ENCODE data around the gene REV3L.

The REV3L gene

DNA sequence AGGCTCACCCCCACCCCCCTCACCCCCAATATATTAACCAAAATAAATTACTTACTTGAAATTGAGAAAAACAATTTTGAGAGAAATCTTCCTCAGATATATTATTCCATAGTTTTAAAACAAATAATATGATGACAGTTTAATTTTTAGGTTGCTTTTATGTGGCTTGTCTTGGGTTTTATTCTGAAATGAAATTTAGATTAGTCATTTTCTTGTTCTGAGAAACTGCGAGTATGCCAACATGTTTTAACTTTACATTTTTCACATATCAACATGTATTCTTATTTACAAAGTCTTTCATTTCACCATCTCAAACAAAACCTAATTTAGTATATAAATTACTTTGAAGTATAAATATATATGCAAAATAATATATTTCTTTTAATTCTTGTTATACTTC is 11.1 kb downstream of the REV3L start:
- Histone ChIP-seq H4K20me1 (ENCODE audit: low read depth, low read length) (peaks cover 19% of the 10 kb centered on the region; the same call in 1 of the 2 replicates), H3F3A (ENCODE audit: insufficient read depth) (peaks cover 4% of the 10 kb centered on the region; the same call in 1 of the 2 replicates), H3K9me3 (ENCODE audit: insufficient read depth, low read length) (no peaks in the 10 kb centered on the region), H3K27me3 (ENCODE audit: low read length) (no peaks in the 10 kb centered on the region), H3K9ac (ENCODE audit: low read length) (no peak overlapping the region), H3K4me2 (ENCODE audit: low read depth, low read length, poor library complexity, severe bottlenecking) (no peak overlapping the region), H3K36me3 (ENCODE audit: low read length) (peaks cover 9% of the 10 kb centered on the region), H3K9me2 (replicated peaks; ENCODE audit: insufficient read depth, low read length) (no peaks in the 10 kb centered on the region), H2AFZ (ENCODE audit: low read depth, low read length, severe bottlenecking) (no peak overlapping the region), H3K27ac (ENCODE audit: low read depth, low read length) (no peak overlapping the region), H3K4me3 (ENCODE audit: insufficient read depth, low read length, poor library complexity, severe bottlenecking) (no peak overlapping the region), H3K79me2 (ENCODE audit: insufficient read depth, low read length) (peaks cover 91% of the 10 kb centered on the region)
- TF ChIP-seq EZH2phosphoT487 (conservative IDR thresholded peaks at IDR 0.05; ENCODE audit: low read length) (no peak), CTCF (IDR thresholded peaks at IDR 0.05; ENCODE audit: insufficient read depth, low read length, poor library complexity, severe bottlenecking) (no peak)

DNA sequence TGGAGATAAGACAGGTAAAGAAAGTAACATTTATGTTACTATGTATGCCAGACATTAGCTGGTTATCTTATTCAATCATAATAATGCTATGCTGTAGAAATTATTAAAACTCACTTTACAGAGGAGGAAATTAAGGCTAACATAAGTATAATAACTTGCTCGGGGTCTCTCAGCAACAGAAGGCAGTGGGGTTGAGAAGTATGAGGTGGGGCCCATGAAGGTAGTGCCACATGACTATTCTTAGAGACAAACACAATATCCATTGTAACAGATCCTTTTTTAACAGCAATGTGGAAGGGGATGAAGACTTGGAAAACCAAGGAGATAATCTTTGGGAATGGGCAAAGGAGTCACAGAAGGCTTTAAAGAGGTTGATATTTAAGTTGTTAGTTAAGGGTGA is 11.5 kb downstream of the REV3L start:
- Histone ChIP-seq H3F3A (ENCODE audit: insufficient read depth) (peaks cover 4% of the 10 kb centered on the region; the same call in 1 of the 2 replicates), H3K27ac (ENCODE audit: low read depth, low read length) (no peak overlapping the region), H4K20me1 (ENCODE audit: low read depth, low read length) (peaks cover 19% of the 10 kb centered on the region; the same call in 1 of the 2 replicates), H3K36me3 (ENCODE audit: low read length) (peaks cover 9% of the 10 kb centered on the region), H3K4me2 (ENCODE audit: low read depth, low read length, poor library complexity, severe bottlenecking) (no peak overlapping the region), H3K9me2 (replicated peaks; ENCODE audit: insufficient read depth, low read length) (no peaks in the 10 kb centered on the region), H3K27me3 (ENCODE audit: low read length) (no peaks in the 10 kb centered on the region), H3K9me3 (ENCODE audit: insufficient read depth, low read length) (no peaks in the 10 kb centered on the region), H2AFZ (ENCODE audit: low read depth, low read length, severe bottlenecking) (no peak overlapping the region), H3K9ac (ENCODE audit: low read length) (no peak overlapping the region), H3K4me3 (ENCODE audit: insufficient read depth, low read length, poor library complexity, severe bottlenecking) (no peak overlapping the region), H3K79me2 (ENCODE audit: insufficient read depth, low read length) (peaks cover 89% of the 10 kb centered on the region)
- no peak for TF ChIP-seq CTCF (IDR thresholded peaks at IDR 0.05; ENCODE audit: insufficient read depth, low read length, poor library complexity, severe bottlenecking)
- TF ChIP-seq EZH2phosphoT487 (conservative IDR thresholded peaks at IDR 0.05; ENCODE audit: low read length) = no peak

- H3F3A ChIP-seq (ENCODE audit: insufficient read depth) = peaks cover 4% of the 10 kb centered on the region; the same call in 1 of the 2 replicates
- no peak overlapping the region for H3K4me2 ChIP-seq (ENCODE audit: low read depth, low read length, poor library complexity, severe bottlenecking)
- H3K27ac ChIP-seq (ENCODE audit: low read depth, low read length) = no peak overlapping the region
- no peak overlapping the region for H3K9ac ChIP-seq (ENCODE audit: low read length)
- H3K9me2 ChIP-seq (replicated peaks; ENCODE audit: insufficient read depth, low read length) = no peaks in the 10 kb centered on the region
- H3K79me2 ChIP-seq (ENCODE audit: insufficient read depth, low read length) = peaks cover 88% of the 10 kb centered on the region
- H2AFZ ChIP-seq (ENCODE audit: low read depth, low read length, severe bottlenecking) = no peak overlapping the region
- no peaks in the 10 kb centered on the region for H3K27me3 ChIP-seq (ENCODE audit: low read length)
- no peak for TF ChIP-seq CTCF (IDR thresholded peaks at IDR 0.05; ENCODE audit: insufficient read depth, low read length, poor library complexity, severe bottlenecking)
- no peak for TF ChIP-seq EZH2phosphoT487 (conservative IDR thresholded peaks at IDR 0.05; ENCODE audit: low read length)
- H3K36me3 ChIP-seq (ENCODE audit: low read length) = peaks cover 13% of the 10 kb centered on the region
- no peak overlapping the region for H3K4me3 ChIP-seq (ENCODE audit: insufficient read depth, low read length, poor library complexity, severe bottlenecking)
- H4K20me1 ChIP-seq (ENCODE audit: low read depth, low read length) = peaks cover 19% of the 10 kb centered on the region
- H3K9me3 ChIP-seq (ENCODE audit: insufficient read depth, low read length) = no peaks in the 10 kb centered on the region
Measured at GRCh38 chr6:111470991-111471390, 12.0 kb downstream of the REV3L start.

Measured in SU-DHL-6 (cell line).